Trophoblast cell (in vitro differentiated cells and primary cell): Measurements from ENCODE around the gene C20orf204.

ENCODE experiments used
- DNase-seq, 2 donors: peaks; one replicate each; pipeline ENCODE4 v3.0.0-alpha.2; 2016
- H2AFZ ChIP-seq: 2 replicates; pipeline ENCODE4 v1.6.1; 2013; ENCODE audit warnings: low read length, moderate library complexity, mild to moderate bottlenecking; ENCODE audit not compliant: insufficient read depth, poor library complexity
- H2AK5ac ChIP-seq: 2 replicates; pipeline ENCODE4 v1.6.1; 2013; ENCODE audit warnings: mild to moderate bottlenecking, low read length
- H2BK120ac ChIP-seq: 2 replicates; pipeline ENCODE4 v1.6.1; 2013; ENCODE audit warnings: low read length, mild to moderate bottlenecking, moderate library complexity; ENCODE audit not compliant: insufficient read depth, poor library complexity
- H2BK12ac ChIP-seq: 2 replicates; pipeline ENCODE4 v1.6.1; 2013; ENCODE audit warnings: mild to moderate bottlenecking, low read length, moderate library complexity
- H2BK5ac ChIP-seq: 2 replicates; pipeline ENCODE4 v1.6.1; 2013; ENCODE audit warnings: low read length, low read depth, moderate library complexity, mild to moderate bottlenecking; ENCODE audit not compliant: poor library complexity
- H3K14ac ChIP-seq: 2 replicates; pipeline ENCODE4 v1.6.1; 2013; ENCODE audit warnings: mild to moderate bottlenecking, low read length
- H3K18ac ChIP-seq: 2 replicates; pipeline ENCODE4 v1.6.1; 2013; ENCODE audit warnings: mild to moderate bottlenecking, low read length
- H3K23ac ChIP-seq: 2 replicates; pipeline ENCODE4 v1.6.1; 2013; ENCODE audit warnings: low read length
- H3K27ac ChIP-seq: 2 replicates; pipeline ENCODE4 v1.5.1; 2013; ENCODE audit warnings: low read depth, mild to moderate bottlenecking, inconsistent platforms, low read length, moderate library complexity
- H3K27me3 ChIP-seq: 2 replicates; pipeline ENCODE4 v1.6.1; 2013; ENCODE audit warnings: inconsistent platforms, mild to moderate bottlenecking, low read length, moderate library complexity; ENCODE audit not compliant: insufficient read depth
- H3K36me3 ChIP-seq, 2 experiments: 1 replicate in 1 of 2; 2 replicates in 1 of 2; pipeline ENCODE4 v1.6.1; 2013; ENCODE audit warnings: low read length in 2 of 2, mild to moderate bottlenecking in 2 of 2, moderate library complexity in 1 of 2; ENCODE audit not compliant: insufficient read depth in 2 of 2, control insufficient read depth in 1 of 2
- H3K4ac ChIP-seq: 2 replicates; pipeline ENCODE4 v1.6.1; 2013; ENCODE audit warnings: low read depth, mild to moderate bottlenecking, low read length, moderate library complexity
- H3K4me1 ChIP-seq, 2 experiments: 1 replicate in 1 of 2; 2 replicates in 1 of 2; pipeline ENCODE4 v1.6.1; 2013; ENCODE audit warnings: low read length in 2 of 2, mild to moderate bottlenecking in 2 of 2, moderate library complexity in 1 of 2; ENCODE audit not compliant: insufficient read depth in 2 of 2, control insufficient read depth in 1 of 2
- H3K4me2 ChIP-seq: 2 replicates; pipeline ENCODE4 v1.6.1; 2013; ENCODE audit warnings: inconsistent platforms, mild to moderate bottlenecking, low read length, moderate library complexity
- H3K4me3 ChIP-seq: 2 replicates; pipeline ENCODE4 v1.5.1; 2013; ENCODE audit warnings: mild to moderate bottlenecking, low read depth, low read length, inconsistent platforms
- H3K79me1 ChIP-seq: one replicate; pipeline ENCODE4 v1.6.1; 2013; ENCODE audit warnings: low read length
- H3K79me2 ChIP-seq: 2 replicates; pipeline ENCODE4 v1.6.1; 2013; ENCODE audit warnings: low read length, mild to moderate bottlenecking; ENCODE audit not compliant: control insufficient read depth, insufficient read depth, poor library complexity
- H3K9ac ChIP-seq: 2 replicates; pipeline ENCODE4 v1.6.1; 2013; ENCODE audit warnings: mild to moderate bottlenecking, low read length
- H3K9me3 ChIP-seq: 2 replicates; pipeline ENCODE4 v1.6.1; 2013; ENCODE audit warnings: low read depth, mild to moderate bottlenecking, control low read depth, inconsistent platforms, low read length; ENCODE audit not compliant: insufficient read depth
- H4K12ac ChIP-seq: 2 replicates; pipeline ENCODE4 v1.6.1; 2013; ENCODE audit warnings: low read depth, mild to moderate bottlenecking, low read length, moderate library complexity
- H4K8ac ChIP-seq: 2 replicates; pipeline ENCODE4 v1.6.1; 2013; ENCODE audit warnings: low read depth, mild to moderate bottlenecking, low read length, moderate library complexity
- H4K91ac ChIP-seq: one replicate; pipeline ENCODE4 v1.6.1; 2013; ENCODE audit warnings: low read depth, mild to moderate bottlenecking, low read length, moderate library complexity
- WGBS: extraction: QIAGEN DNeasy Blood & Tissue Kit; methylation state at CpG from one replicate; pipeline ENCODE4 v1.1.7; 2013; ENCODE audit warnings: missing lambda C conversion rate; ENCODE audit not compliant: insufficient read length, insufficient coverage; ENCODE audit errors: extremely low coverage; 5-methylcytosine and 5-hydroxymethylcytosine counted together

C20orf204 gene

DNA sequence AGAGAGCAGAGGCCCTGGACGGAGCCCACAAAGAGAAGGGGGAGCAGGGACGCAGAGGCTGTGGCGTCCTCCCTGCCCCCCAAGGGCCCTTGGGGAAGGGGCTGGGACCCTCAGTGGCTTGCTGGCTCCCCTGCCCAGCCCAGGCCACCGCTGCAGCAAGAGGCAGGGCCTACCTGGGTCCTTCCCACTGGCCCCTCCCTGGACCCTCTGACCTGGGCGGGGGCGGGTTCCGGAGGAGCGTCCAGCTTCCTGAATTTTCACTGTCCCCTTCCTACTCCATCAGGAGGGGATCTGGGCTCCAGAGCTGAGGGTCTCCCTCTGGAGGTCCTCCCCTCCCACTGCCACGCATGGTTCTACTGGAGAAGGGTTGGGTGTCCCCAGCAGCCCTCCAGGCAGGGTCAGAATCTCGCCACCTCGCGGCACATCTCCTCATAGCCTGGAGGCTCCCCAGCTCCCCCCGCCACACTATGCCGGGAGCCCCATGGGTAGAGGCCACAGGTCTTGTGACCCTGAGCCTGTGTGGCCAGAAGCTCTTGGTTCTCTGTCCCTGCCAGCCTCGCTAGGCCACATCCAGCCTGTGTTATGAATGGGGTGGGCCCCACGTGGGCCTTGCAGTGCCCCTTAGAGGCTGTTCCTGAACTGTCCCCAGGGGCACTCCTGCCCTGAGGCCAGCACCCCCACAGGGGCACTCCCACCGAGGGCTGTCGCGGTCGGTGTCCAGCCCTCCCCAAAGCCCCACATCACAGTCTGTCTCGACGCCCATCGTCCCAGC, 14.5 kb downstream of the C20orf204 start:
- no peak for DNase-seq
- no peak overlapping the region for H3K4me2 ChIP-seq
- no peak overlapping the region for H4K8ac ChIP-seq
- no peak overlapping the region for H3K14ac ChIP-seq
- no peak overlapping the region for H2AFZ ChIP-seq
- peaks cover 12 to 24% of the 10 kb centered on the region in 2 experiments for H3K4me1 ChIP-seq
- H2AK5ac ChIP-seq: no peak overlapping the region
- H3K36me3 ChIP-seq: no peaks in the 10 kb centered on the region
- H4K12ac ChIP-seq: no peak overlapping the region
- no peak overlapping the region for H3K18ac ChIP-seq
- no CpG with 5 or more reads among the region's 23 CpGs for WGBS
- no peak overlapping the region for H3K9ac ChIP-seq
- no peak overlapping the region for H3K4ac ChIP-seq
- no peak overlapping the region for H3K27ac ChIP-seq
- no peaks in the 10 kb centered on the region for H3K9me3 ChIP-seq
- H2BK5ac ChIP-seq: no peak overlapping the region
- H4K91ac ChIP-seq: no peak overlapping the region
- peaks cover 7% of the 10 kb centered on the region for H3K79me1 ChIP-seq
- peaks cover 37% of the 10 kb centered on the region for H3K27me3 ChIP-seq
- H3K79me2 ChIP-seq: no peaks in the 10 kb centered on the region
- no peak overlapping the region for H3K4me3 ChIP-seq
- no peak overlapping the region for H3K23ac ChIP-seq
- no peak overlapping the region for H2BK12ac ChIP-seq
- no peak overlapping the region for H2BK120ac ChIP-seq

DNA sequence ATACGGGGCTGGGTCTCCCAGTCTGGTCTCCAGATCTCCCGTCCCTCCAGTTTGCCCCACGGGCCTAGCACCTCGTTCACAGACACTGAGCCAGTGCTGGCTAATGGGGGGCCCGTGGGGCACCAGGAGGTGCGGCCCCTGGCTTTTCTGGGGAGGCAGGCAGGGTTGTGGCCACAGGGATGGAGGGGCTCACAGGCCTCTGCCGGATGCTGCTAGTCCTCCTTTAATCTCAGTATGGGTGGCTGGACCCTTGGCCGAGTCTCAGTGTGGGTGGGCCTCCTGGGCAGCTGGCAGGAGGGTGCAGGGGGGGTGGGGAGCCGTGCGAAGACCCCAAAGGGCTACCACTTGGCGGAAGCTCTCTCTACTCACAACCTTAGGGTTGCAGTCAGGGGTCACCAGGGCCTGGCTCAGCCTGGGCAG, 15.1 kb downstream of the C20orf204 start:
- Histone ChIP-seq H3K14ac (no peak overlapping the region), H2BK12ac (no peak overlapping the region), H2BK5ac (no peak overlapping the region), H3K79me2 (no peaks in the 10 kb centered on the region), H3K18ac (no peak overlapping the region), H3K79me1 (peaks cover 11% of the 10 kb centered on the region), H3K4me3 (no peak overlapping the region), H4K8ac (no peak overlapping the region), H3K23ac (no peak overlapping the region), H2BK120ac (no peak overlapping the region), H3K4me1 (peaks cover 18 to 29% of the 10 kb centered on the region in 2 experiments), H3K27ac (no peak overlapping the region), H3K9ac (no peak overlapping the region), H3K36me3 (no peaks in the 10 kb centered on the region), H3K4ac (no peak overlapping the region), H4K12ac (no peak overlapping the region), H3K4me2 (no peak overlapping the region), H3K9me3 (no peaks in the 10 kb centered on the region), H3K27me3 (peaks cover 37% of the 10 kb centered on the region), H2AFZ (no peak overlapping the region), H2AK5ac (no peak overlapping the region), H4K91ac (no peak overlapping the region)
- DNase-seq: no peak
- WGBS: no CpG with 5 or more reads among the region's 11 CpGs

DNA sequence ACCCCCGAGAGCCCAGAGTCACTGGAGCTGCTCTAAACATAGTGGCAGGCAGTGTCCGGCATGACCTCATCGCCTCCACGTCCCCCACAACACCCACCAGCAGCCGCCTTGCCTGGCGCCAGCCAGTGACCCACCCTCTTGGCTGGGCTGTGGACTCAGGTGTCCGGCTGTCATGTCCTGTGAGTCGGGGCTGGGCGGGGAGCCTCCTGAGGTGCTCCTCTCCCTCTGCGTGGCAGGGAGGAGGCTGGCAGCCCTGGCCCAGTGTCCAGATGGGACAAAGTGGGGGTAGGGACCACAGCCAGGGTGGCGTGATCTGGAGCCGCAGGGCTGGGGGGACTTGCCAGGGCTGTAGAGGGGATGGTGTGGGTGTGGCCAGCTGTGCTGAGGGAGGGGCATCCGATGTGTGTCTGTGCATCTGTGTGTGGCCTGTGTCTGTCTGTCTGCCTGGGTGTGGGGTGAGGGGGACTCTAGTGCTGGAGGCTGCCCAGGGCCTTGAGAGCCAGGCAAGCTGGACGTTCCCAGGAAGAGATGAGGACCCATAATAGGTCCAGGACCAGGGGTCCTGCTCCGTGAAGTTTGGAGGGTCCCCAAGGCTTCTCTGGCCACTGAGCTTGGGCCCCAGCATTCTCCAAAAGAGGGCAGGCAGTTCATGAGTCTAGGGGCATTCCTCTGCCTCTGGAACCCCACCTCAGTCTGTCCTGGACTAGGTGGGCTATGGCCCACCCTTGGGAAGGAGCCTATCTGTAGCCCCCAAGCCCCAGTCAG, 15.8 kb downstream of the C20orf204 start:
- H3K14ac ChIP-seq: no peak overlapping the region
- no peaks in the 10 kb centered on the region for H3K36me3 ChIP-seq
- H2AK5ac ChIP-seq: no peak overlapping the region
- H3K79me1 ChIP-seq: peaks cover 16% of the 10 kb centered on the region
- peaks cover 20 to 35% of the 10 kb centered on the region in 2 experiments for H3K4me1 ChIP-seq
- no peak for DNase-seq
- no peak overlapping the region for H3K4me2 ChIP-seq
- H4K8ac ChIP-seq: no peak overlapping the region
- H4K91ac ChIP-seq: no peak overlapping the region
- no peaks in the 10 kb centered on the region for H3K79me2 ChIP-seq
- H3K9me3 ChIP-seq: no peaks in the 10 kb centered on the region
- H3K27me3 ChIP-seq: peaks cover 36% of the 10 kb centered on the region
- no peak overlapping the region for H2AFZ ChIP-seq
- no peak overlapping the region for H3K4me3 ChIP-seq
- H3K23ac ChIP-seq: no peak overlapping the region
- H3K4ac ChIP-seq: no peak overlapping the region
- H3K18ac ChIP-seq: no peak overlapping the region
- no peak overlapping the region for H3K9ac ChIP-seq
- H2BK5ac ChIP-seq: no peak overlapping the region
- WGBS: no CpG with 5 or more reads among the region's 15 CpGs
- no peak overlapping the region for H3K27ac ChIP-seq
- H4K12ac ChIP-seq: no peak overlapping the region
- H2BK12ac ChIP-seq: peak overlapping the region; percentile 38
- H2BK120ac ChIP-seq: no peak overlapping the region

DNA sequence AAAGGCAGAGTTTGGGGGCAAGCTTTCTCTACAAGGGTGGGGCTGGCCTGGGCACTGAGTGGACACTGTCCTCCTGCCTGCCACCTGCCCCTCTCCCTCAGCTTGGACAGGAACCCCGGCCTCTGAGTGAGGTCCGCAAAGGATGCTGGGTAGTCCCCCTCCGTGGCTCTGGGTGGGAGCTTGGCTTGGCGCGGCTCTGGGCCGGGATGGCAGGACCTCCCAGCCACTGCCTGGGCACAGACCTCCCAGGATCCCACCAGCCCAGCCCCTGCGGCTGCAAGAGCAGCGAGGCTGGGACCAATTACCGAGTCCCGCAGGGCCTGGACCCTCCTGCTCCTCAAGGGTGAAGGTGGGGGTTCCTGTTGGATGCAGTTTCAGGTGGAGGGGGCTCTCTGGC, 16.3 kb downstream of the C20orf204 start:
- H3K4me3 ChIP-seq: no peak overlapping the region
- peaks cover 20 to 39% of the 10 kb centered on the region in 2 experiments for H3K4me1 ChIP-seq
- no peak overlapping the region for H3K18ac ChIP-seq
- H3K9me3 ChIP-seq: no peaks in the 10 kb centered on the region
- WGBS: no CpG with 5 or more reads among the region's 10 CpGs
- no peak overlapping the region for H4K8ac ChIP-seq
- peaks cover 16% of the 10 kb centered on the region for H3K79me1 ChIP-seq
- H3K9ac ChIP-seq: no peak overlapping the region
- H3K4me2 ChIP-seq: no peak overlapping the region
- no peak overlapping the region for H4K91ac ChIP-seq
- H3K14ac ChIP-seq: no peak overlapping the region
- peaks cover 32% of the 10 kb centered on the region for H3K27me3 ChIP-seq
- H3K4ac ChIP-seq: no peak overlapping the region
- H3K23ac ChIP-seq: no peak overlapping the region
- H2BK5ac ChIP-seq: no peak overlapping the region
- H2AFZ ChIP-seq: no peak overlapping the region
- no peak overlapping the region for H2BK120ac ChIP-seq
- H2BK12ac ChIP-seq: no peak overlapping the region
- no peak overlapping the region for H3K27ac ChIP-seq
- H2AK5ac ChIP-seq: no peak overlapping the region
- H3K36me3 ChIP-seq: no peaks in the 10 kb centered on the region
- DNase-seq: no peak
- no peaks in the 10 kb centered on the region for H3K79me2 ChIP-seq
- H4K12ac ChIP-seq: no peak overlapping the region
